Neural cell (in vitro differentiated cells): ENCODE data around the gene CCDC33. TPM values are rescaled to one million over a fixed set of nuclear protein-coding genes. Genes with fewer than 3 reads are reported as not detected.
A peak's percentile ranks its signal among the peaks of the same experiment; 100 is the strongest.

ENCODE experiments used
- H2AFZ ChIP-seq: fragments of 200-600, 300-800 bp; sonication (generic), shearing (Covaris generic); 2 replicates; pipeline ENCODE4 v1.6.0; 2014; ENCODE audit warnings: low read depth, mild to moderate bottlenecking, antibody characterized with exemption, low read length, moderate library complexity
- H3F3A ChIP-seq: fragments of 200-600 bp; shearing (Covaris generic); 2 replicates; pipeline ENCODE4 v1.6.1; 2016; ENCODE audit warnings: mild to moderate bottlenecking, moderate library complexity, mixed read lengths, antibody characterized with exemption, low read length; ENCODE audit not compliant: insufficient read depth, poor library complexity, severe bottlenecking
- H3K27ac ChIP-seq: fragments of 200-600, 300-800 bp; sonication (generic), shearing (Covaris generic); 2 replicates; pipeline ENCODE4 v1.5.1; 2014; ENCODE audit warnings: mild to moderate bottlenecking, low read length, moderate library complexity
- H3K27me3 ChIP-seq: fragments of 300-800, 200-600 bp; sonication (generic), shearing (Covaris generic); 2 replicates; pipeline ENCODE4 v1.6.0; 2014; ENCODE audit warnings: mild to moderate bottlenecking, low read depth, low read length, moderate library complexity; ENCODE audit not compliant: insufficient read depth
- H3K36me3 ChIP-seq: fragments of 300-800, 200-600 bp; sonication (generic), shearing (Covaris generic); 2 replicates; pipeline ENCODE4 v1.5.1; 2014; ENCODE audit warnings: mild to moderate bottlenecking, antibody characterized with exemption, low read length, moderate library complexity; ENCODE audit not compliant: insufficient read depth
- H3K4me2 ChIP-seq: fragments of 300-800, 200-600 bp; sonication (generic), shearing (Covaris generic); 2 replicates; pipeline ENCODE4 v1.6.0; 2014; ENCODE audit warnings: mild to moderate bottlenecking, low read length
- H3K4me3 ChIP-seq: fragments of 300-800, 200-600 bp; sonication (generic), shearing (Covaris generic); 2 replicates; pipeline ENCODE4 v1.5.1; 2014; ENCODE audit warnings: mild to moderate bottlenecking, low read length, moderate library complexity
- H3K79me2 ChIP-seq: fragments of 200-600 bp; shearing (Covaris generic); replicated peaks from 2 replicates; pipeline ENCODE4 v1.6.0; 2014; ENCODE audit warnings: mild to moderate bottlenecking, low read length, moderate library complexity; ENCODE audit not compliant: insufficient read depth
- H3K9ac ChIP-seq: fragments of 300-800, 200-600 bp; sonication (generic), shearing (Covaris generic); 2 replicates; pipeline ENCODE4 v1.6.1; 2016; ENCODE audit warnings: mild to moderate bottlenecking, low read length, mixed read lengths
- H3K9me2 ChIP-seq: fragments of 200-600 bp; shearing (Covaris generic); 2 replicates; pipeline ENCODE4 v1.6.1; 2016; ENCODE audit warnings: mild to moderate bottlenecking, low read length, mixed read lengths; ENCODE audit not compliant: insufficient read depth
- H3K9me3 ChIP-seq: fragments of 200-600, 300-800 bp; sonication (generic), shearing (Covaris generic); 2 replicates; pipeline ENCODE4 v1.6.1; 2016; ENCODE audit warnings: mild to moderate bottlenecking, mixed run types, low read length, moderate library complexity, mixed read lengths
- H4K20me1 ChIP-seq: fragments of 200-600 bp; shearing (Covaris generic); 2 replicates; pipeline ENCODE4 v1.6.1; 2016; ENCODE audit warnings: mild to moderate bottlenecking, mixed run types; ENCODE audit not compliant: insufficient read depth
- CTCF ChIP-seq: fragments of 450-650 bp; IDR thresholded peaks from 2 replicates; pipeline ENCODE4 v1.5.1; 2014; ENCODE audit warnings: antibody characterized with exemption, mild to moderate bottlenecking, moderate library complexity; ENCODE audit not compliant: poor library complexity, severe bottlenecking
- EP300 ChIP-seq: fragments of 450-650 bp; conservative IDR thresholded peaks from 2 replicates; pipeline ENCODE4 v1.6.1; 2014; ENCODE audit warnings: antibody characterized with exemption, mild to moderate bottlenecking, moderate library complexity; ENCODE audit not compliant: poor library complexity, severe bottlenecking
- EZH2 ChIP-seq: fragments of 200-600, 300-800 bp; shearing (Covaris generic), sonication (generic); IDR thresholded peaks from 2 replicates; pipeline ENCODE4 v1.6.1; 2014; ENCODE audit warnings: antibody characterized with exemption, low read length, borderline replicate concordance, mild to moderate bottlenecking; ENCODE audit not compliant: insufficient read depth, poor library complexity, severe bottlenecking
- MXI1 ChIP-seq: fragments of 450-650 bp; conservative IDR thresholded peaks from 2 replicates; pipeline ENCODE4 v1.6.1; 2014; ENCODE audit warnings: antibody characterized with exemption, mild to moderate bottlenecking; ENCODE audit not compliant: poor library complexity, severe bottlenecking
- POLR2AphosphoS5 ChIP-seq: IDR thresholded peaks from 2 replicates; pipeline ENCODE4 v1.6.1; 2012
- RAD21 ChIP-seq: fragments of 450-650 bp; conservative IDR thresholded peaks from 2 replicates; pipeline ENCODE4 v1.6.1; 2014; ENCODE audit warnings: antibody characterized with exemption, mild to moderate bottlenecking, moderate library complexity
- REST ChIP-seq: IDR thresholded peaks from 2 replicates; pipeline ENCODE4 v1.6.1; 2012; ENCODE audit warnings: borderline replicate concordance
- SMC3 ChIP-seq: fragments of 450-650 bp; conservative IDR thresholded peaks from 2 replicates; pipeline ENCODE4 v1.6.1; 2014; ENCODE audit warnings: antibody characterized with exemption, mild to moderate bottlenecking, moderate library complexity; ENCODE audit not compliant: poor library complexity
- TAF1 ChIP-seq: IDR thresholded peaks from 2 replicates; pipeline ENCODE4 v1.6.1; 2012; ENCODE audit warnings: low read depth
- polyA plus RNA-seq: library from polyadenylated mRNA; depleted of rRNA; stranded (reverse); fragments of >200 nt; gene quantifications from 2 replicates; pipeline ENCODE4 v1.2.3, GENCODE V29; 2014

The CCDC33 gene
- polyA plus RNA-seq, 1 donor from 2014 or later: 1.4 TPM

GRCh38 chr15:74216949-74217348 is 19.2 kb upstream of the CCDC33 start:
- Histone ChIP-seq H3K27me3 (no peaks in the 10 kb centered on the region), H3K4me3 (no peak overlapping the region), H3K9me3 (no peaks in the 10 kb centered on the region), H3K79me2 (no peaks in the 10 kb centered on the region), H3K9me2 (no peaks in the 10 kb centered on the region), H3K27ac (peak overlapping the region; percentile 100), H3K36me3 (no peaks in the 10 kb centered on the region), H3F3A (peaks cover 25% of the 10 kb centered on the region), H2AFZ (no peak overlapping the region), H4K20me1 (no peaks in the 10 kb centered on the region), H3K9ac (peak overlapping the region; percentile 94), H3K4me2 (no peak overlapping the region)
- TF ChIP-seq EZH2 (no peak), EP300 (no peak), RAD21 (no peak), TAF1 (no peak), POLR2AphosphoS5 (no peak), REST (no peak), CTCF (no peak), MXI1 (no peak), SMC3 (no peak)

- H3K79me2 ChIP-seq: no peaks in the 10 kb centered on the region
- H3K4me3 ChIP-seq: no peak overlapping the region
- H3K27ac ChIP-seq: peak overlapping the region; percentile 100
- H3K9me2 ChIP-seq: no peaks in the 10 kb centered on the region
- H4K20me1 ChIP-seq: no peaks in the 10 kb centered on the region
- no peak overlapping the region for H2AFZ ChIP-seq
- TF ChIP-seq RAD21: no peak
- no peak for TF ChIP-seq MXI1
- TF ChIP-seq EZH2: no peak
- no peak for TF ChIP-seq SMC3
- TF ChIP-seq TAF1: no peak
- TF ChIP-seq CTCF: no peak
- no peak for TF ChIP-seq EP300
- no peak for TF ChIP-seq REST
- TF ChIP-seq POLR2AphosphoS5: no peak
- H3K27me3 ChIP-seq: no peaks in the 10 kb centered on the region
- no peak overlapping the region for H3K4me2 ChIP-seq
- no peaks in the 10 kb centered on the region for H3K9me3 ChIP-seq
- peaks cover 25% of the 10 kb centered on the region for H3F3A ChIP-seq
- no peaks in the 10 kb centered on the region for H3K36me3 ChIP-seq
- H3K9ac ChIP-seq: peak overlapping the region; percentile 94
Observed at GRCh38 chr15:74217907-74218885, 17.9 kb upstream of the CCDC33 start.
